GM18526 (cell line): ENCODE data around the gene TBC1D3L.
"Not testable (repeated sequence)": the region's sequence is repeated elsewhere in the genome, so short reads cannot be mapped to it uniquely, and the experiment has no call there.

Experiments used
- POLR2A ChIP-seq: IDR thresholded peaks from 3 replicates; pipeline ENCODE4 v1.6.1; 2011; ENCODE audit not compliant: insufficient read length; ENCODE audit errors: extremely low read depth

TBC1D3L gene

GRCh38 chr17:37988960-37989359 lies at the start of gene TBC1D3L:
TSS of gene TBC1D3L (minus strand) at chr17:37989060. CDS start at chr17:37987520, 1,540 bp downstream.
- not testable (repeated sequence) for TF ChIP-seq POLR2A

- not testable (repeated sequence) for TF ChIP-seq POLR2A
Measured at GRCh38 chr17:38003676-38004075, 14.8 kb upstream of the TBC1D3L start, which contains the start of gene TBC1D3D. TSS of gene TBC1D3D (plus strand) at chr17:38003976. CDS start at chr17:38005561, 1,585 bp downstream.
